GM12865 (cell line): ENCODE measurements around the gene ACYP1.
A peak's percentile ranks its signal among the peaks of the same experiment; 100 is the strongest.

ENCODE experiments used
- DNase-seq: peaks from one replicate; pipeline ENCODE4 v3.0.0; 2010; ENCODE audit warnings: low read depth
- H3K4me3 ChIP-seq: 2 replicates; pipeline ENCODE4 v1.5.1; 2011; ENCODE audit warnings: mild to moderate bottlenecking, low read depth, low read length, control low read depth
- CTCF ChIP-seq: IDR thresholded peaks from 2 replicates; pipeline ENCODE4 v1.5.1; 2011; ENCODE audit warnings: low read length, control low read depth, low read depth, inconsistent platforms; ENCODE audit not compliant: insufficient read depth; ENCODE audit errors: missing control alignments

Gene ACYP1

GRCh38 chr14:75013290-75013689, 50.5 kb downstream of the ACYP1 start:
- no peak overlapping the region for H3K4me3 ChIP-seq
- no peak for TF ChIP-seq CTCF
- no peak for DNase-seq

- no peak for DNase-seq
- no peak overlapping the region for H3K4me3 ChIP-seq
- TF ChIP-seq CTCF, result no peak
Observed at GRCh38 chr14:75011356-75011994, 52.3 kb downstream of the ACYP1 start.

GRCh38 chr14:75010472-75011093, 53.2 kb downstream of the ACYP1 start:
- TF ChIP-seq CTCF, result no peak
- no peak overlapping the region for H3K4me3 ChIP-seq
- DNase-seq, result no peak

GRCh38 chr14:75009176-75009575, 54.6 kb downstream of the ACYP1 start:
- no peak for TF ChIP-seq CTCF
- no peak for DNase-seq
- H3K4me3 ChIP-seq, result no peak overlapping the region

- no peak for TF ChIP-seq CTCF
- DNase-seq, result no peak
- no peak overlapping the region for H3K4me3 ChIP-seq
Observed at GRCh38 chr14:75005357-75005756, 58.5 kb downstream of the ACYP1 start.

GRCh38 chr14:75003250-75004027, 60.4 kb downstream of the ACYP1 start:
- DNase-seq, result no peak
- TF ChIP-seq CTCF, result no peak
- H3K4me3 ChIP-seq, result peak overlapping the region; percentile 90
